GM12873 (cell line): ENCODE data around the gene CIB1.

Experiments
- CTCF ChIP-seq: IDR thresholded peaks from 2 replicates; pipeline ENCODE4 v1.5.1; 2012; ENCODE audit warnings: low read depth, mild to moderate bottlenecking, moderate library complexity, low read length, control low read depth; ENCODE audit not compliant: insufficient read depth; ENCODE audit errors: missing control alignments

The CIB1 gene

GRCh38 chr15:90265271-90266060 lies 31.7 kb upstream of the CIB1 start, which contains the start of gene NGRN:
NGRN (plus strand) TSS chr15:90265672; CDS start chr15:90265713, 41 bp downstream.
- TF ChIP-seq CTCF: no peak

- no peak for TF ChIP-seq CTCF
These were observed 30.9 kb upstream of the CIB1 start for GRCh38 chr15:90264671-90265070.

- no peak for TF ChIP-seq CTCF
These were observed 28.7 kb upstream of the CIB1 start for GRCh38 chr15:90262426-90262825.

- TF ChIP-seq CTCF: no peak
These were observed 28.1 kb upstream of the CIB1 start for GRCh38 chr15:90261811-90262210.

- TF ChIP-seq CTCF: no peak
These were observed 25.8 kb upstream of the CIB1 start for GRCh38 chr15:90259524-90259923.

- no peak for TF ChIP-seq CTCF
These were observed 24.0 kb upstream of the CIB1 start for GRCh38 chr15:90257776-90258175.

- no peak for TF ChIP-seq CTCF
These were observed 15.6 kb upstream of the CIB1 start, which contains the start of gene TTLL13 for GRCh38 chr15:90249203-90249863. TTLL13 (plus strand) TSS chr15:90249556; CDS start chr15:90250631, 1,075 bp downstream.
